A673 (cell line): ENCODE data around the gene CDK4.

Experiments
- EZH2 ChIP-seq: fragments of 200-600 bp; sonication (generic); IDR thresholded peaks from 2 replicates; pipeline ENCODE4 v1.6.1; 2017; ENCODE audit warnings: borderline replicate concordance, low read depth, mild to moderate bottlenecking, mixed read lengths, antibody characterized with exemption, low read length; ENCODE audit not compliant: poor library complexity, severe bottlenecking
- TF ChIP-seq, protein P1 (sequence below): fragments of 300-800, 200-600 bp; sonication (generic); conservative IDR thresholded peaks from 2 replicates; pipeline ENCODE4 v1.5.1; 2017; ENCODE audit warnings: low read depth, mild to moderate bottlenecking, antibody characterized with exemption, low read length, moderate library complexity, mixed read lengths

DNA sequence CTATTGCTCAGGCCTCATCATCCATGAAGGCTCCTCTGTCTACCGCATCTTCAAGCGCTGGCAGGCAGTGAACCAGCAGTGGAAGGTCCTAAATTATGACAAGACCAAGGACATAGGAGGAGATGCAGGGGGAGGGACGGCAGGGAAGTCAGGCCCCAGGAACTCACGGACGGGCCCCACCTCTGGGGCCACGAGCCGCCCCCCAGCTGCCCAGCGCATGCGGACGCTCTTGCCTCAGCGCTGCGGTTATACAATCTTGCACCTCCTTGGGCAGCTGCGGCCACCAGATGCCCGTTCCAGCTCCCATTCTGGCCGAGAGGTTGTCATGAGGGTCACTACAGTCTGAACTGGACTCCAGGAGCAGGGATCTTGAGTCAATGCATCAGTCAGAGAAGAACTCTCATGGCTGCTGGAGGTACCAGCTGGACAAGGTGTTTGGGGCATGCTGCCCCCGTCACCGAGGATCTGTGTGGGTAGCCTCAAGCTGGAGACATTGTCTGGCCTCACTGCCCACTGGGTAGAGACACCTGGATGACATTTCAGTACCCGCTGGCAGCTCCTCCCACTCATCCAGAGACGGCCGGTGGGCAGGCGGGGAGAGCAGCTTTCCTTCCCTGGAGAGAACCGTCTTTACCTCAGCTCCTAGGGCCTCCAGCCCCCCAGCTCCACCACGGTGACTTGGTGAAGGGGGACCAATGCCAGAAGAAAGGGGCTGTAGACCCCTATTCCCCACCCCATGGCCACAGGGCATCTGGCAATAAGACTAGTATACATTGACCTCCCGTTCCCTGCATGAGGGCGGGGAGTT is 6.6 kb upstream of the CDK4 start:
- TF ChIP-seq, protein P1, sequence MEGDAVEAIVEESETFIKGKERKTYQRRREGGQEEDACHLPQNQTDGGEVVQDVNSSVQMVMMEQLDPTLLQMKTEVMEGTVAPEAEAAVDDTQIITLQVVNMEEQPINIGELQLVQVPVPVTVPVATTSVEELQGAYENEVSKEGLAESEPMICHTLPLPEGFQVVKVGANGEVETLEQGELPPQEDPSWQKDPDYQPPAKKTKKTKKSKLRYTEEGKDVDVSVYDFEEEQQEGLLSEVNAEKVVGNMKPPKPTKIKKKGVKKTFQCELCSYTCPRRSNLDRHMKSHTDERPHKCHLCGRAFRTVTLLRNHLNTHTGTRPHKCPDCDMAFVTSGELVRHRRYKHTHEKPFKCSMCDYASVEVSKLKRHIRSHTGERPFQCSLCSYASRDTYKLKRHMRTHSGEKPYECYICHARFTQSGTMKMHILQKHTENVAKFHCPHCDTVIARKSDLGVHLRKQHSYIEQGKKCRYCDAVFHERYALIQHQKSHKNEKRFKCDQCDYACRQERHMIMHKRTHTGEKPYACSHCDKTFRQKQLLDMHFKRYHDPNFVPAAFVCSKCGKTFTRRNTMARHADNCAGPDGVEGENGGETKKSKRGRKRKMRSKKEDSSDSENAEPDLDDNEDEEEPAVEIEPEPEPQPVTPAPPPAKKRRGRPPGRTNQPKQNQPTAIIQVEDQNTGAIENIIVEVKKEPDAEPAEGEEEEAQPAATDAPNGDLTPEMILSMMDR, result no peak
- no peak for TF ChIP-seq EZH2
